Glutamatergic neuron (in vitro differentiated cells): Measurements from ENCODE around the gene ZNF397. TPM values are rescaled to one million over a fixed set of nuclear protein-coding genes. Genes with fewer than 3 reads are reported as not detected.

Source experiments
- DNase-seq: peaks from one replicate; pipeline ENCODE4 v3.0.0; 2022
- H3K27ac Mint-ChIP-seq: one replicate; pipeline ENCODE4 v1.8.0; 2020; ENCODE audit warnings: mild to moderate bottlenecking, mixed read lengths, inconsistent platforms; ENCODE audit not compliant: unreplicated experiment
- H3K27me3 Mint-ChIP-seq: one replicate; pipeline ENCODE4 v1.8.0; 2020; ENCODE audit warnings: mild to moderate bottlenecking, moderate library complexity, mixed read lengths, inconsistent platforms; ENCODE audit not compliant: unreplicated experiment
- H3K36me3 Mint-ChIP-seq: one replicate; pipeline ENCODE4 v1.8.0; 2020; ENCODE audit warnings: mild to moderate bottlenecking, mixed read lengths, inconsistent platforms; ENCODE audit not compliant: unreplicated experiment
- H3K4me1 Mint-ChIP-seq: one replicate; pipeline ENCODE4 v1.8.0; 2020; ENCODE audit warnings: mild to moderate bottlenecking, low read depth, mixed read lengths, inconsistent platforms; ENCODE audit not compliant: unreplicated experiment
- H3K4me3 Mint-ChIP-seq: one replicate; pipeline ENCODE4 v1.8.0; 2020; ENCODE audit warnings: mild to moderate bottlenecking, mixed read lengths, inconsistent platforms; ENCODE audit not compliant: unreplicated experiment
- H3K9me3 Mint-ChIP-seq: one replicate; pipeline ENCODE4 v1.8.0; 2020; ENCODE audit warnings: mild to moderate bottlenecking, moderate library complexity, mixed read lengths, inconsistent platforms; ENCODE audit not compliant: unreplicated experiment
- total RNA-seq: library from RNA; stranded (reverse); fragmentation: NEBNext Ultra II Directional; extraction: Animal tissue kit (Norgen Biotek cat#: 25700); gene quantifications from one replicate; pipeline ENCODE4 v1.2.1, GENCODE V29; 2021; ENCODE audit not compliant: unreplicated experiment
- TF ChIP-seq, protein P1 (sequence below): fragments of 200-600 bp; sonication (generic); IDR thresholded peaks from one replicate; pipeline ENCODE4 v1.5.0; 2021; ENCODE audit not compliant: partially characterized antibody, unreplicated experiment

The ZNF397 gene
- total RNA-seq, 1 donor from 2014 or later = 35.9 TPM

DNA sequence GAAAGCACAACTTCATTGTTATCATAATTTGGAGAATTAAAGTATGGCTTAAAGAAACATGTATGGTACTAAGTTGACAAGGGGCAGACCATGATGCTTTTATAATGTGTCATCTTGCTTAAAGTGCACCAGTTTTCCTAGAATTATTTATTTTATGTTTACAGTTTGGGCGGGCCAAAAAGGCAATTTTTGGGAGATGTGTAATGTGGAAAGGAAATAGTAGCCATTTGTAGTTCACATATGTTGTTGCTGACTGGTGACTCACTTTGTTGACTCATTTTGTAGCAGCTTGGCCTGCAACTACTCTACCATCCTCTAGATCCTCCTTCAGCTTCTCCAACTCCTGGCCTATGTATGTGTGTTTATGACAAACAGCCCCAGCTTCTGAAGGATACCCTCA is 41.5 kb downstream of the ZNF397 start:
- Mint-ChIP-seq H3K27me3 (peaks cover 2% of the 10 kb centered on the region), H3K27ac (no peak overlapping the region), H3K9me3 (peaks cover 2% of the 10 kb centered on the region), H3K4me1 (no peaks in the 10 kb centered on the region), H3K4me3 (no peak overlapping the region), H3K36me3 (peaks cover 27% of the 10 kb centered on the region)
- no peak for DNase-seq
- TF ChIP-seq, protein P1, sequence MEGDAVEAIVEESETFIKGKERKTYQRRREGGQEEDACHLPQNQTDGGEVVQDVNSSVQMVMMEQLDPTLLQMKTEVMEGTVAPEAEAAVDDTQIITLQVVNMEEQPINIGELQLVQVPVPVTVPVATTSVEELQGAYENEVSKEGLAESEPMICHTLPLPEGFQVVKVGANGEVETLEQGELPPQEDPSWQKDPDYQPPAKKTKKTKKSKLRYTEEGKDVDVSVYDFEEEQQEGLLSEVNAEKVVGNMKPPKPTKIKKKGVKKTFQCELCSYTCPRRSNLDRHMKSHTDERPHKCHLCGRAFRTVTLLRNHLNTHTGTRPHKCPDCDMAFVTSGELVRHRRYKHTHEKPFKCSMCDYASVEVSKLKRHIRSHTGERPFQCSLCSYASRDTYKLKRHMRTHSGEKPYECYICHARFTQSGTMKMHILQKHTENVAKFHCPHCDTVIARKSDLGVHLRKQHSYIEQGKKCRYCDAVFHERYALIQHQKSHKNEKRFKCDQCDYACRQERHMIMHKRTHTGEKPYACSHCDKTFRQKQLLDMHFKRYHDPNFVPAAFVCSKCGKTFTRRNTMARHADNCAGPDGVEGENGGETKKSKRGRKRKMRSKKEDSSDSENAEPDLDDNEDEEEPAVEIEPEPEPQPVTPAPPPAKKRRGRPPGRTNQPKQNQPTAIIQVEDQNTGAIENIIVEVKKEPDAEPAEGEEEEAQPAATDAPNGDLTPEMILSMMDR = no peak

DNA sequence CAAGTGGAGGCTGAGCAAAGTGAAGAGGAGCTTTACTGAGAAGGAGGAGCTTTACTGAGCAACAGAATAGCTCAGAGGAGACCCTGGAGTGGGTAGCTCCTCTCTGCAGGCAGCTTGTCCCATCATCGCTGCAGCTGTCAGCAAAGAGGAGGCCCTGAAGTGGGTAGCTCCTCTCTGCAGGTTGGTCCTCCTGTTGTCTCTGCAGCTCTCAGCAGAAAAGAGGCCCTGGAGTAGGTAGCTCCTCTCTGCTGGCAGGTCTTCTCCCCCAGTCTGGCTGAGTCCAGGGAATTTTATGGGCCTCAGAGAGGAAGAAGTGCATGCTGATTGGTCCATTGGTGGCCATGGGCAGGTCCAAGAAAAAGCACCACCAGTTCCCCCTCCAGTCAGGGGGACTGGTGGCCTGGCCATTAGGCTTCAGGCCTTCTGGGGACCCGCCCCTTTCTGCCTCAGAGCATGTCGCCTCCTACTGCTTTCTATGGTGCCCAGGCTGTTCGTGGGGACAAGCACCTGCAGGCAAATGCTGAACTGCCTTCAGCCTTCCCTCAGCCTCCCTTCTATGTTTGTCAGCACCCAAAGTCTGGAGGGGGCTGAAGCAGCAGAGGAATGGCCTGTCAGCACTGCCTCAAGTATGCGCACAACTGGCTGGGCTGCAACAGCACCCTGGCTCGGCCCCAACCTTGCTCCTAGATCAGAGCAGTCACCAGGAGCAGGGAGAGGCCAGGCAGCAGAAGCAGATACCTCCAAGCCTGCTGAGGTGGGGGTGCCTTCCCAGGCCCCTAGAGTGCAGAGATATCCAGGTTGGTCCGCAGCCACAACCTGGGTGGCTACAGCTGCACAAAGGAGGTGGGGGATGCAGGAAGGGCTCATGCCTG is 43.3 kb downstream of the ZNF397 start:
- Mint-ChIP-seq H3K4me1 (no peaks in the 10 kb centered on the region), H3K9me3 (peaks cover 2% of the 10 kb centered on the region), H3K36me3 (peaks cover 22% of the 10 kb centered on the region)

DNA sequence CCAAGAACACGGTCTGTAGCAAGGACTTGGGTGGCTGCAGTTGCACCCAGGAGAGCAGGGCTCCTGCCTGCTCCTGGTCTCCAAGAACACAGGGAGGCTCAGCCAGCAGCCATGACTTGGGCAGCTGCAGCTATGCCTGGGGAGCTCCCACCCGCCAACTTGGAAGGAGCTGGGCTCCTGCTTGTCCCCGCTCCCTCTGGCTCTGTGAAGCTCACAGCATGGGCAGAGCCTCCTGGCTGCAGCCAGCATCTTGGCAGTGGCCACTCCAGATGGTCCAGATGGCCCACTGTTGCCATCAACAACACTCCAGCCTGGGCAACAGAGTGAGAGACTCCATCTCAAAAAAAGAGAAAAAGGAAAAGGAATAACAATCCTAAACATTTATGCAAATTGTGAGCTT is 44.0 kb downstream of the ZNF397 start:
- Mint-ChIP-seq H3K4me1 (no peaks in the 10 kb centered on the region), H3K9me3 (peaks cover 6% of the 10 kb centered on the region), H3K27ac (no peak overlapping the region), H3K36me3 (peaks cover 19% of the 10 kb centered on the region), H3K4me3 (no peak overlapping the region), H3K27me3 (peaks cover 3% of the 10 kb centered on the region)
- no peak for DNase-seq
- TF ChIP-seq, protein P1 = no peak

More for the DNA sequence above, 43.3 kb downstream of the ZNF397 start:
- H3K27me3 Mint-ChIP-seq = peaks cover 2% of the 10 kb centered on the region
- DNase-seq = no peak
- TF ChIP-seq, protein P1 = no peak
- no peak overlapping the region for H3K27ac Mint-ChIP-seq
- no peak overlapping the region for H3K4me3 Mint-ChIP-seq

DNA sequence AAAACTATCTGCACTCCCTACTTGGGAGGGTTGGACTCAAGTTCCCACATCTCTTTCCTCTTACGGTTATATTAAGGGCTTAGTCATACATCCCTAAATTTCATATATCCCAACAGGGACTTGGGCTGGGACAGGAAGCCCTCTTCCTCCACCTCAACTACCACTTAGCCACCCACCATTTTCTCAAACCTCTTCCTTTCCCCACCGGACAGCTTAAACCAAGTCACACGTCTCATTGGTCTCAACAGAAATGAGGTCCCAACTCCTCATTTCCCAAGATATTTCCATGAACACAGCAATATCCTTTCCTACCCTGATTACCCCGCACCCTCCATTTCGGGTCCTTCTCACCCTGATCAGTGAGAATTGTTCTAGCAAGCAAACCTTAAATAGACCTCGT is 48.5 kb downstream of the ZNF397 start:
- peaks cover 4% of the 10 kb centered on the region for H3K36me3 Mint-ChIP-seq
- peaks cover 8% of the 10 kb centered on the region for H3K27me3 Mint-ChIP-seq
- TF ChIP-seq, protein P1 = no peak
- peak overlapping the region; percentile 100 for H3K4me3 Mint-ChIP-seq
- H3K4me1 Mint-ChIP-seq = peaks cover 6% of the 10 kb centered on the region
- DNase-seq = no peak
- peaks cover 10% of the 10 kb centered on the region for H3K9me3 Mint-ChIP-seq
- H3K27ac Mint-ChIP-seq = peak overlapping the region; percentile 97

DNA sequence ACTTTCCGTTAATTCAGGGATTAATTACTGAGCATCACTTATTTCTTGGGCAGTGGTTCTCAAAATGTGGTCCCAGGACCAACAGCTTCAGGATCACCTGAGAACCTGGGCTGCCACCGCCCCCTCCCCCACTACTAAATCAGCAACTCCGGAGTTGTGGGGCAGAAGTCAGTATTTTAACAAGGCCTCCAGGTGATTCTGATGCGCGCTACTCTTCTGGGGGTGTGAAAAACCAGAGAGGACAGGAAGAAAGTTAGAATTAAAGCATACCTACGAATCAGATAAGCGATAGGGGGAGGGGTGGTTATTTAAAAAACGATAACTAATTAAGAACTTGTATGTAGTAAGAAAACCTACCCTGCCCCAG is 48.9 kb downstream of the ZNF397 start:
- H3K27ac Mint-ChIP-seq = peak overlapping the region; percentile 97
- H3K4me3 Mint-ChIP-seq = peak overlapping the region; percentile 100
- H3K4me1 Mint-ChIP-seq = peaks cover 6% of the 10 kb centered on the region
- no peak for DNase-seq
- peaks cover 4% of the 10 kb centered on the region for H3K36me3 Mint-ChIP-seq
- peaks cover 8% of the 10 kb centered on the region for H3K27me3 Mint-ChIP-seq
- H3K9me3 Mint-ChIP-seq = peaks cover 10% of the 10 kb centered on the region
- TF ChIP-seq, protein P1 = no peak
